KMS-11 (cell line): ENCODE measurements around the gene BCL2L15.

Experiments used
- H2AFZ ChIP-seq: fragments of 200-600 bp; sonication (generic); 2 replicates; pipeline ENCODE4 v1.6.1; 2016; ENCODE audit warnings: antibody characterized with exemption, mixed run types, low read depth
- H3K27ac ChIP-seq: fragments of 200-600 bp; sonication (generic); 2 replicates; pipeline ENCODE4 v1.6.1; 2016; ENCODE audit warnings: mild to moderate bottlenecking, mixed run types
- H3K27me3 ChIP-seq: fragments of 200-600 bp; sonication (generic); 2 replicates; pipeline ENCODE4 v1.6.1; 2017; ENCODE audit warnings: mild to moderate bottlenecking, low read depth, mixed run types, moderate library complexity; ENCODE audit not compliant: insufficient read depth
- H3K36me3 ChIP-seq: fragments of 200-600 bp; sonication (generic); 2 replicates; pipeline ENCODE4 v1.6.1; 2017; ENCODE audit warnings: mild to moderate bottlenecking, mixed run types; ENCODE audit not compliant: insufficient read depth
- H3K4me1 ChIP-seq: fragments of 200-600 bp; sonication (generic); 2 replicates; pipeline ENCODE4 v1.6.1; 2016; ENCODE audit warnings: mild to moderate bottlenecking, low read depth, mixed run types; ENCODE audit not compliant: poor library complexity, severe bottlenecking
- H3K4me2 ChIP-seq: fragments of 200-600 bp; sonication (generic); 2 replicates; pipeline ENCODE4 v1.7.0; 2016; ENCODE audit warnings: mild to moderate bottlenecking, mixed run types
- H3K4me3 ChIP-seq: fragments of 200-600 bp; sonication (generic); IDR thresholded peaks from 2 replicates; pipeline ENCODE4 v1.6.1; 2017; ENCODE audit warnings: low read depth, low read length, mixed read lengths; ENCODE audit not compliant: insufficient read depth
- H3K79me2 ChIP-seq: fragments of 200-600 bp; sonication (generic); 2 replicates; pipeline ENCODE4 v1.6.1; 2016; ENCODE audit warnings: low read depth, mixed run types; ENCODE audit not compliant: insufficient read depth
- H3K9ac ChIP-seq: fragments of 200-600 bp; sonication (generic); 2 replicates; pipeline ENCODE4 v1.6.1; 2016; ENCODE audit warnings: mild to moderate bottlenecking, mixed run types
- H4K20me1 ChIP-seq: fragments of 200-600 bp; sonication (generic); 2 replicates; pipeline ENCODE4 v1.6.1; 2016; ENCODE audit warnings: mild to moderate bottlenecking, mixed run types; ENCODE audit not compliant: insufficient read depth
- TF ChIP-seq, protein P1 (sequence below): fragments of 200-600 bp; sonication (generic); conservative IDR thresholded peaks from 2 replicates; pipeline ENCODE4 v1.6.1; 2017; ENCODE audit warnings: low read depth, mild to moderate bottlenecking, antibody characterized with exemption, low read length, moderate library complexity, mixed read lengths

The BCL2L15 gene

DNA sequence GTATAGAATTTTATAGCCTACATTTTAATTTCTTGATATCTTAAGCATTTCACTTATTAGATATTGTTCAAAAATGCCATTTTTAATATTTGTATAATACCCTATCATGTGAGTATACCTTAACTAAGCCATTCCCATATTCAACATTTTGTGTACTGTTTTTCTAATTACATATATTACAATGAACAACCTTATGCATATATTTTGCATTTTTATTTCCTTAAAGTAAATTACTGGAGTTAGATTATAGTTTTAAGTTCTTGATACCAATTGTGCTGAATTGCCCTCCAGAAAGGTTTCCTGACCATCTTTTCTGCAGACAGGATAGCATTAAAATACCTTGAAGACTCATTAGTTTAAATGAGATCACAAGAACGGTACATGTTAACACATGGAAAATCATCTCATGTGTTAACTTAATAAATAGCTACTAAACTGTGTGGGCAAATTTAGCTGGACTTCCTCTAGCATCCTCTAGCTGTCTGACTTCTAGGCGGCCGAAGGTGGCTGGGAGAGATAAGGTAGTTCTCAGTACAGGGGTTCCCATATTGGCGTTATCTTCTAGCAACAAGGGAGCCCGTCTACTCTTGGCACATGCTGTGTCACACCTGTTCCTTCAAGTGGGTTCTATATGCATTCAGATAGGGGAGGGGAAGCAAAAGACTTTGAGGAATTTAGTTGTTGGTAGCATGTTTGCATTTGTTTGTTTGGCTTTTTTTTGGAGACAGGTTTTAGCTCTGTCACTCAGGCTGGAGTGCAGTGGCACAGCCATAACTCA, 26.7 kb upstream of the BCL2L15 start:
- Histone ChIP-seq H3K27ac (no peak overlapping the region), H3K4me2 (no peak overlapping the region), H3K27me3 (no peaks in the 10 kb centered on the region), H3K4me1 (no peaks in the 10 kb centered on the region), H3K4me3 (no peak overlapping the region), H3K36me3 (no peaks in the 10 kb centered on the region), H3K79me2 (no peaks in the 10 kb centered on the region), H2AFZ (no peak overlapping the region), H4K20me1 (no peaks in the 10 kb centered on the region), H3K9ac (no peak overlapping the region)
- TF ChIP-seq, protein P1, sequence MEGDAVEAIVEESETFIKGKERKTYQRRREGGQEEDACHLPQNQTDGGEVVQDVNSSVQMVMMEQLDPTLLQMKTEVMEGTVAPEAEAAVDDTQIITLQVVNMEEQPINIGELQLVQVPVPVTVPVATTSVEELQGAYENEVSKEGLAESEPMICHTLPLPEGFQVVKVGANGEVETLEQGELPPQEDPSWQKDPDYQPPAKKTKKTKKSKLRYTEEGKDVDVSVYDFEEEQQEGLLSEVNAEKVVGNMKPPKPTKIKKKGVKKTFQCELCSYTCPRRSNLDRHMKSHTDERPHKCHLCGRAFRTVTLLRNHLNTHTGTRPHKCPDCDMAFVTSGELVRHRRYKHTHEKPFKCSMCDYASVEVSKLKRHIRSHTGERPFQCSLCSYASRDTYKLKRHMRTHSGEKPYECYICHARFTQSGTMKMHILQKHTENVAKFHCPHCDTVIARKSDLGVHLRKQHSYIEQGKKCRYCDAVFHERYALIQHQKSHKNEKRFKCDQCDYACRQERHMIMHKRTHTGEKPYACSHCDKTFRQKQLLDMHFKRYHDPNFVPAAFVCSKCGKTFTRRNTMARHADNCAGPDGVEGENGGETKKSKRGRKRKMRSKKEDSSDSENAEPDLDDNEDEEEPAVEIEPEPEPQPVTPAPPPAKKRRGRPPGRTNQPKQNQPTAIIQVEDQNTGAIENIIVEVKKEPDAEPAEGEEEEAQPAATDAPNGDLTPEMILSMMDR: no peak

DNA sequence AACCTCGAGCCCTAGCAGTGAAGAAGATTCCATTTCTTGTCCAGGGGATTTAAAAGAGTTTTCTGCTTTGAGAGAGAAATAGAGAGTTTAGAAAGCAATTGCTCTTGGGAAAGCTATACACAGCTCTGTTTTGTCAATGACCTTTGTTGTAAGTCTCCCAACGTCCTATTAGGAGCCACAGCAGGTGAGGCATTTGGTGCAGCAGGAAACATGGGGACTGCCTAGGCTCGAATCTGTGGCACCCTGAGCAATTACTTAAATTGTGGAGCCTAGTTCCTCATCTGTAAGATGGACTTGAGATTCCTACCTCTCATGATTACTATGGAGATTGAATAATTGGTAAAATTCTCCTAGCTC, 25.9 kb upstream of the BCL2L15 start:
- H4K20me1 ChIP-seq: no peaks in the 10 kb centered on the region
- H3K27me3 ChIP-seq: no peaks in the 10 kb centered on the region
- H3K79me2 ChIP-seq: no peaks in the 10 kb centered on the region
- no peak overlapping the region for H2AFZ ChIP-seq
- TF ChIP-seq, protein P1: no peak
- no peaks in the 10 kb centered on the region for H3K36me3 ChIP-seq
- H3K9ac ChIP-seq: no peak overlapping the region
- H3K4me3 ChIP-seq: no peak overlapping the region
- no peak overlapping the region for H3K27ac ChIP-seq
- H3K4me2 ChIP-seq: no peak overlapping the region
- no peaks in the 10 kb centered on the region for H3K4me1 ChIP-seq

DNA sequence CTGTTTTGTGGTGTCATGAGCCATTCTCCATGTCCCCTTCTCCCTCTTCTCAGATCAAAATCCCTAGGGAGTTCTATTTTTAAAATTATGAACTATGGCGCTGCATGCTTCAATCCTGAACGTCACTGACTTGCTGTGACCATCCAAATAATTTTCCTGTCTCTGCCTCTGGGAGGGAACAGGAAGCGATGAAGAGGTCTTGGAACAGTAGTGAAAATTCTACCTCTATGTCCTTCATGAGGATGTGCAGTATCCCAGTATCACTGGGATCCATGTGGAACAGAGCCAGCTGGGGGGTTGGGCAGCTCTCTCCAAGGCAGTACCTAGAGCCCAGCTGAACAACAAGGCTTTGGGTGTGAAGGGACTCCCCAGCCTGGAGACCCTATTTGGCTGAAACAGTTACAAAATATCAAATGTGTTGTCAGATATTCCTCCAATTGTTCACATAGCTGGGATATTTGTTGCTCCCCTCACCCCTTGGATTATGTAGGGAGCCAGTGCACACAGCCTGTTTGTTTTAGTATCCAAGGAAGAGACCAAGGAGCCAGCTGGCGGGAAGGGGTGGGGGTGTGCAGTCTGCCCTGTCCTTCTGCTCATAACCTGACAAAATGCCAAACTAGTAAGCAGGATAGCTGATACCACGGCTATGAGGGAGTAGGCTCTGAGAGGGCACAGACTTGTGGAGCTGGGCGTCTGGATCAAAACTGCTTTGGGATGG, 25.4 kb upstream of the BCL2L15 start:
- no peaks in the 10 kb centered on the region for H3K36me3 ChIP-seq
- TF ChIP-seq, protein P1: no peak
- no peak overlapping the region for H3K27ac ChIP-seq

DNA sequence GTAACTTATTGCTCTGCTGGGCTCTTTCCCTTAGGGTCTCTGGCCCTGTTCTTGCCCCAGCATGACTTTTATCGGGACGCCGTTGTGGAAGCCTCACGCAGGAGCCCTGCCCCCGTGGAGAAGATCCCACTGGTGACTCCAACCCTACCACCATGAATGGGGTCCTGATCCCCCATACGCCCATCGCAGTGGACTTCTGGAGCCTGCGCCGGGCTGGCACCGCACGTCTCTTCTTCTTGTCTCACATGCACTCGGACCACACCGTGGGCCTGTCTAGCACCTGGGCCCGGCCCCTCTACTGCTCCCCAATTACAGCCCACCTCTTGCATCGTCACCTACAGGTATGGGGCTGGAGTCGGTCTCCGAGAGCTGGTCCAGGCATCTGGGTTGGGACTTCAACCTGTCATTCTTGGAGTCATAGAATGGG, 18.1 kb upstream of the BCL2L15 start:
- H3K4me3 ChIP-seq: peak overlapping the region; percentile 80
- peaks cover 10% of the 10 kb centered on the region for H3K4me1 ChIP-seq
- peak overlapping the region; percentile 78; the same call in 1 of the 2 replicates for H2AFZ ChIP-seq
- H3K27ac ChIP-seq: peak overlapping the region; percentile 77
- peak overlapping the region; percentile 93 for H3K4me2 ChIP-seq
- H3K36me3 ChIP-seq: no peaks in the 10 kb centered on the region
- H3K79me2 ChIP-seq: peaks cover 22% of the 10 kb centered on the region
- TF ChIP-seq, protein P1: no peak
- no peaks in the 10 kb centered on the region for H3K27me3 ChIP-seq
- H3K9ac ChIP-seq: peak overlapping the region; percentile 71
- H4K20me1 ChIP-seq: no peaks in the 10 kb centered on the region

More for the DNA sequence above, 25.4 kb upstream of the BCL2L15 start:
- H3K4me3 ChIP-seq: no peak overlapping the region
- no peaks in the 10 kb centered on the region for H3K79me2 ChIP-seq
- H3K27me3 ChIP-seq: no peaks in the 10 kb centered on the region
- H2AFZ ChIP-seq: no peak overlapping the region
- H4K20me1 ChIP-seq: no peaks in the 10 kb centered on the region
- H3K4me2 ChIP-seq: no peak overlapping the region
- no peaks in the 10 kb centered on the region for H3K4me1 ChIP-seq
- H3K9ac ChIP-seq: no peak overlapping the region
